Activated T-cell treated with anti-CD3 and anti-CD28 coated beads, Interleukin-2, amount 50 U/mL, for 24 hours (primary cell): ENCODE data around the gene ABHD17C.

Source experiments
- DNase-seq: peaks from one replicate; pipeline ENCODE4 v3.0.0-alpha.2; 2020
- H3K27ac Mint-ChIP-seq: 2 replicates; pipeline ENCODE4 v1.8.0; 2020; ENCODE audit warnings: mild to moderate bottlenecking, mixed read lengths
- H3K27me3 Mint-ChIP-seq: 2 replicates; pipeline ENCODE4 v1.8.0; 2020; ENCODE audit warnings: mixed read lengths
- H3K36me3 Mint-ChIP-seq: 2 replicates; pipeline ENCODE4 v1.8.0; 2020; ENCODE audit warnings: low read depth, mixed read lengths
- H3K4me1 Mint-ChIP-seq: 2 replicates; pipeline ENCODE4 v1.8.0; 2020; ENCODE audit warnings: low read depth, mixed read lengths
- H3K4me3 Mint-ChIP-seq: 2 replicates; pipeline ENCODE4 v1.8.0; 2020; ENCODE audit warnings: mild to moderate bottlenecking, moderate library complexity, mixed read lengths
- H3K9me3 Mint-ChIP-seq: 2 replicates; pipeline ENCODE4 v1.8.0; 2020; ENCODE audit warnings: mixed read lengths

Gene ABHD17C

GRCh38 chr15:80774486-80774885 is 79.4 kb downstream of the ABHD17C start:
- H3K27ac Mint-ChIP-seq: no peak overlapping the region

DNA sequence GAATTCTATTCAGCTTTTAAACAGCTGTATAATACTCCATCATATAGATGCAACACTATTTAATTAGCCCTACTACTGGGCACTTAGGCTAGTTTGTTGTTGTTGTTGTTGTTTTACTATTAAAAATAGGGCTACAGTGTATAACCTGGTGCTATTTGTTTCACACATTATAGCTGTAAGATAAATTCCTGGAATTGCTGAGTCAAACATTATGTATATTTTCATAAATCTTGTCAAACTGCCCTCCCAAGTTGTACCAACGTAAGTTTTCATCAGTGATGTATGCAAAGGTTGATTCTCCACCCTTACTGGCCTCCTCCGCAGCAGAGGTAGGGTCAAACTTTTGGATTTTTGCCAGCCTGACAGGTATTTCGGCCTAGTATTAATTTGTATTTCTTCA is 80.2 kb downstream of the ABHD17C start:
- H3K4me3 Mint-ChIP-seq: no peak overlapping the region
- no peaks in the 10 kb centered on the region for H3K36me3 Mint-ChIP-seq
- H3K4me1 Mint-ChIP-seq: peaks cover 12% of the 10 kb centered on the region
- H3K27ac Mint-ChIP-seq: no peak overlapping the region
- no peaks in the 10 kb centered on the region for H3K9me3 Mint-ChIP-seq
- DNase-seq: no peak
- H3K27me3 Mint-ChIP-seq: peaks cover 35% of the 10 kb centered on the region

More at GRCh38 chr15:80774486-80774885, 79.4 kb downstream of the ABHD17C start:
- Mint-ChIP-seq H3K9me3 (no peaks in the 10 kb centered on the region), H3K36me3 (no peaks in the 10 kb centered on the region), H3K27me3 (peaks cover 29% of the 10 kb centered on the region), H3K4me1 (peaks cover 6% of the 10 kb centered on the region), H3K4me3 (no peak overlapping the region)
- DNase-seq: no peak

- no peaks in the 10 kb centered on the region for H3K9me3 Mint-ChIP-seq
- H3K4me1 Mint-ChIP-seq: peaks cover 14% of the 10 kb centered on the region
- no peaks in the 10 kb centered on the region for H3K36me3 Mint-ChIP-seq
- H3K27me3 Mint-ChIP-seq: peaks cover 47% of the 10 kb centered on the region
- H3K27ac Mint-ChIP-seq: no peak overlapping the region
- no peak overlapping the region for H3K4me3 Mint-ChIP-seq
- DNase-seq: peak; percentile 66
Measured at GRCh38 chr15:80776420-80777045, 81.4 kb downstream of the ABHD17C start.

DNA sequence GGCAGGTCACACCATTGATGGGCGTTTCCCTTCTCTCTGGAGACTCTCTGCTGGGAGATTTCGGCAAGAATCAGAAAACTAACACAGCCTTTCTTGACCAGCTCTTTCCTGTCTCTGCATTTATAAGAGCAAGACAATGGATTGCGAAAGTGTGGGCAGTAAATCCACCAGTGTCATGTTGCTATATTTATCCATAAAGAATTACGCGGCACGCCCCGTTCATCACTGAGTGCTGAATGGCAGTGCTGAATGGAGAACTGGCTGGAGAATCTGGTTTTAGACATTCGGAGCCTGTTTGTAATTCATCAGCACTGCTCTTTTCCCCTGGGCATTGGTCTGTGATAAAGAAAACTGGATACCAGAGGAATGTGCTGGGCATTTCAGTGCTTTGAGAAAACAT is 82.0 kb downstream of the ABHD17C start:
- H3K9me3 Mint-ChIP-seq: no peaks in the 10 kb centered on the region
- no peak overlapping the region for H3K4me3 Mint-ChIP-seq
- no peak overlapping the region for H3K27ac Mint-ChIP-seq
- peaks cover 53% of the 10 kb centered on the region for H3K27me3 Mint-ChIP-seq
- no peak for DNase-seq
- H3K4me1 Mint-ChIP-seq: peaks cover 14% of the 10 kb centered on the region
- H3K36me3 Mint-ChIP-seq: no peaks in the 10 kb centered on the region

DNA sequence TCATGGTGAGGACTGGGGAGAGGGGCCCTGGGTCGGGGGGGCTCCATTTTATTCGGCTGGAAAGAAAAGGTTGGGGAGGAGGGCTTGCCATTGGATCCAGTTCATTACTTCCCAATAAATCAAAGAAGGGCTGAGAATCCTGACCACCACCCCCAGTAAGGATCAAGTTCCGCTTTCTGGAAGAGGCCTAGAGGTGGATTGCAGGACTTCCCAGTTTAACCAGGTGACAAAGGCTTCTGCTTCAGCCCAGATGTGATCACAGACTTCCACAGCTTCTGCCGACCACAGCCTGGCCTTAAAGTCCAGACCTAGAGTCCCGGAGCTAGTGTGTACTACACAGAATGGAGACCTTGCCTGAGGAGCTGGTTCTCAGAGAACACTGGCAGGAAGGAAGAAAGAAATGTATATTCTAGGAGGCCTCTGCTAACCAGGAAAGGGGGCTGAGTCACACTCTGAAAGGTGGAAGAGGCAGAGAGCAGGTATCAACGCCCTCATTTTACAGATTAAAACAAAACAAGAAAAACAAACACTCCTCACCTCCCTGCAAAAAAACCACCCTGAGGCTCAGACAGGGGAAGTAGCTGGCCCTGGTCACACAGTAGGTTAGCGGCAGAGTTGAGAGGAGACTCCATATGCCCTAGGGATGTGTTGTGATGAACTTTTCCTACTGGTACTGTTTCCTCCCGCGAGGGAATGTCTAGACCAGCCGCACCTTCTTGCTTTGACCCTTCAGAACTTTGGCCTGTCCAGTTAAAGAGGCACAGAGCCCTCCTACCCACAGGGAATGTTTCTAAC is 82.9 kb downstream of the ABHD17C start:
- no peak for DNase-seq
- H3K4me1 Mint-ChIP-seq: peaks cover 16% of the 10 kb centered on the region
- H3K27ac Mint-ChIP-seq: no peak overlapping the region
- no peaks in the 10 kb centered on the region for H3K36me3 Mint-ChIP-seq
- no peaks in the 10 kb centered on the region for H3K9me3 Mint-ChIP-seq
- peaks cover 62% of the 10 kb centered on the region for H3K27me3 Mint-ChIP-seq
- H3K4me3 Mint-ChIP-seq: no peak overlapping the region

DNA sequence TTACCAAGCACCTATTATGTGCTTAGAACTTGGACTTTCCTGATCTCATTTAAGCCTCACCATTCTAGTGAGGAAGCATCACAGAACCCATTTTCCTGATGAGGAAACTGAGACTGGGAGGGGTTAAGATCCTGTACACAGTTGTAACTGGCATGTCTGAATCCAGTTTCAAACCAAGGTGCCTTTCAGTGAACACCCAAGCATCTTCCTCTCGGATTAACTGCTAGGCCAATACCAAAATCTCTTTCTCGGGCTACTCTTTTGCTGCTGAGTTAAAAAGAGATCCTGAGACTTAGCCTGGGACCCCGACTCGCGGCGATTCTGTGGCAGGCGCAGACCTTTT is 83.5 kb downstream of the ABHD17C start:
- Mint-ChIP-seq H3K9me3 (no peaks in the 10 kb centered on the region), H3K4me1 (peaks cover 22% of the 10 kb centered on the region), H3K36me3 (no peaks in the 10 kb centered on the region), H3K27me3 (peaks cover 62% of the 10 kb centered on the region), H3K27ac (no peak overlapping the region), H3K4me3 (no peak overlapping the region)
- DNase-seq: no peak

GRCh38 chr15:80778964-80779657 is 84.0 kb downstream of the ABHD17C start, which contains the start of gene CEMIP:
Gene CEMIP (plus strand): TSS chr15:80779370. CDS start chr15:80873880, 94,510 bp downstream.
- Mint-ChIP-seq H3K4me3 (peak within 1 kb of the TSS; percentile 71), H3K27ac (no peak within 1 kb of the TSS), H3K9me3 (no peaks in the 10 kb centered on the region), H3K4me1 (peaks cover 25% of the 10 kb centered on the region), H3K36me3 (no peaks in the 10 kb centered on the region), H3K27me3 (peaks cover 58% of the 10 kb centered on the region)
- DNase-seq: peak; percentile 70

- H3K27me3 Mint-ChIP-seq: peaks cover 58% of the 10 kb centered on the region
- peak overlapping the region; percentile 71 for H3K4me3 Mint-ChIP-seq
- H3K4me1 Mint-ChIP-seq: peaks cover 25% of the 10 kb centered on the region
- H3K36me3 Mint-ChIP-seq: no peaks in the 10 kb centered on the region
- no peak for DNase-seq
- no peaks in the 10 kb centered on the region for H3K9me3 Mint-ChIP-seq
- no peak overlapping the region for H3K27ac Mint-ChIP-seq
Measured at GRCh38 chr15:80779658-80780415, 84.7 kb downstream of the ABHD17C start.

- Mint-ChIP-seq H3K36me3 (no peaks in the 10 kb centered on the region), H3K4me1 (peaks cover 27% of the 10 kb centered on the region), H3K9me3 (no peaks in the 10 kb centered on the region), H3K27me3 (peaks cover 58% of the 10 kb centered on the region), H3K4me3 (peak overlapping the region; percentile 71), H3K27ac (no peak overlapping the region)
- peak; percentile 46 for DNase-seq
Measured at GRCh38 chr15:80780416-80781221, 85.5 kb downstream of the ABHD17C start.

DNA sequence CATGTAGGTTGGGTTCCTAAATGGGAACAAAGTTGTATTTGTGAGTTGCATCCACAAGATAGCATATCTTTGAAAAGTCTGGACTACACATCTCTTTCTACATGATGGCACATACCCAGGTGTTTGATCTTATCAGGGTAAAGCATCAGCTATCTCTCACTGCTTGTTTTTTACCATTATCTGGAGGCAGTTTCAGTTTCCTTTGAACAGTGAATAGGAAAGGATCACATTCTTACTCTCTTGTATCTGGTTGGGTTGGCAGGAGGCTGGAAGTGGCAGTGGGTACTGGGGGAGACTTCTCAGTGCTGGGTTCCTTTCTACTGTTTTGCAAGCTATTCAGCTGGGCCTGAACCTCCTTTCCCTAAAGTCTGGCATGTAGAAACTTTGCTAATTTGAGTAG is 88.2 kb downstream of the ABHD17C start:
- no peaks in the 10 kb centered on the region for H3K36me3 Mint-ChIP-seq
- H3K27me3 Mint-ChIP-seq: peaks cover 41% of the 10 kb centered on the region
- no peaks in the 10 kb centered on the region for H3K9me3 Mint-ChIP-seq
- peaks cover 27% of the 10 kb centered on the region for H3K4me1 Mint-ChIP-seq
- H3K4me3 Mint-ChIP-seq: no peak overlapping the region
- H3K27ac Mint-ChIP-seq: no peak overlapping the region
- DNase-seq: no peak

DNA sequence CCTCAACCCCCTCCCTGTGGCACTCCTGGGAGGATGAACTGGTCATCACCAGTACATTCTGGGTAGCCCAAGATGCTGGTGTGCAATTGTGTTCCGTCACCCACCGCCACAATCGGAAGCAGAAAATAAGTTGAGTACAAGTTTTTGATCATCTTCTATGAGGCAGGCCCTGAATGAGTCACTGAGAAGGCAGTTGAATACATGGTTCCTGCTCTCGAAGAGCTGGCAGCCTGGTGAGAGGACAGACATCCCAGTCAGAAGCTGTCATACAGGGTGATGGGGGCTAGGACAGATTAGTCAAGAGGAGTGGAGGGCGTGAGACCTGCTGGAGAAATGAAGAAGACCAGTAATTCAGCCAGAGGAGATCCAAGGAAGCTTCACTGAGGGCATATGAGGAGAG is 90.2 kb downstream of the ABHD17C start:
- no peaks in the 10 kb centered on the region for H3K36me3 Mint-ChIP-seq
- no peak overlapping the region for H3K4me3 Mint-ChIP-seq
- H3K27me3 Mint-ChIP-seq: peaks cover 34% of the 10 kb centered on the region
- peaks cover 18% of the 10 kb centered on the region for H3K4me1 Mint-ChIP-seq
- no peak for DNase-seq
- no peak overlapping the region for H3K27ac Mint-ChIP-seq
- H3K9me3 Mint-ChIP-seq: no peaks in the 10 kb centered on the region

DNA sequence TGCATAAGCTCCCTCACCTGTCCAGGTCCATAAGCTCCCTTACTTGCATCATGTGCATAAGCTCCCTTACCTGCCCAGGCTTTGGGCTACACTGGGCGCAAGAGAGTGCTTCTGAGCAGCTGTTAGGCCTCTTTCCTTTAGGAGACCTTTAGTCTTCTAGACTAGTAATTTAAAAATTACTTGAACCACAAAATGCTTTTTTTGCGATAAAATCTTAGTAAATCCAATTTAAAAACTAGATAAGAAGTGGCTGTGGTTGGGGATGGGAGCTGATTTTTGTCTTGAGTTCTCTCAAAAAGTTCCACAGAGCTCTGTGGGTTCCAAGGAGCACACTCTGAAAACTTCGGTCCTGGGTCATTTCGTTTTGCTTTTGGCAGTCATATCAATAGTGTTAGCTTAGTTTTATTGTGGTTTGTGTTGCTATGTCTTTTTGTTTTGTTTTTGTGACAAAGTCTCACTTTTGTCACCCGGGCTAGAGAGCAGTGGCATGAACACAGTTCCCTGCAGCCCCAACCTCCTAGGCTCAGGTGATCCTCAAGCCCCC is 90.8 kb downstream of the ABHD17C start:
- Mint-ChIP-seq H3K27me3 (peaks cover 28% of the 10 kb centered on the region), H3K9me3 (no peaks in the 10 kb centered on the region), H3K27ac (no peak overlapping the region), H3K4me3 (no peak overlapping the region), H3K4me1 (peaks cover 16% of the 10 kb centered on the region), H3K36me3 (no peaks in the 10 kb centered on the region)
- DNase-seq: no peak

- Mint-ChIP-seq H3K9me3 (no peaks in the 10 kb centered on the region), H3K4me3 (no peak overlapping the region), H3K27ac (no peak overlapping the region), H3K4me1 (peaks cover 16% of the 10 kb centered on the region), H3K36me3 (no peaks in the 10 kb centered on the region), H3K27me3 (peaks cover 19% of the 10 kb centered on the region)
- no peak for DNase-seq
Measured at GRCh38 chr15:80787316-80787715, 92.2 kb downstream of the ABHD17C start.
